GM12878 (cell line): ENCODE data around the gene UBE2E2. TPM values are rescaled to one million over a fixed set of nuclear protein-coding genes. Genes with fewer than 3 reads are reported as not detected.

Experiments used
- ATAC-seq: fragments of 200-7000 bp; cut with Tn5 transposase; 3 replicates; pipeline ENCODE4 v1.9.1; 2020; ENCODE audit warnings: mild to moderate bottlenecking, moderate library complexity
- BruUV-seq: library from RNA; stranded (reverse); fragments of 400-500 nt; replicated peaks from 2 replicates; lab custom pipeline; 2021; lab: Mats Ljungman, UMichigan
- CTCF ChIA-PET: fragments of 300-600 bp; sonication (Branson Sonifier 250); formaldehyde crosslinking; extraction: SDS; loops from one replicate; lab custom pipeline; 2021; ENCODE audit warnings: inconsistent platforms; lab: Yijun Ruan, JAX
- POLR2A ChIA-PET: fragments of 350-600 bp; formaldehyde crosslinking; extraction: SDS; loops from one replicate; lab custom pipeline; 2021; ENCODE audit warnings: inconsistent platforms; lab: Charles Lee
- RAD21 ChIA-PET: fragments of 300-600 bp; sonication (Branson Sonifier 250); formaldehyde crosslinking; loops from one replicate; lab custom pipeline; 2023; ENCODE audit warnings: antibody characterized with exemption; ENCODE audit not compliant: unreplicated experiment; lab: Charles Lee
- SMC1A ChIA-PET: fragments of 300-600 bp; sonication (Branson Sonifier 250); formaldehyde crosslinking; loops from one replicate; lab custom pipeline; 2023; ENCODE audit not compliant: unreplicated experiment, uncharacterized antibody; lab: Charles Lee
- DNase-seq: peaks from one replicate; pipeline ENCODE4 v3.0.0-alpha.2; 2011; ENCODE audit warnings: low read depth, low spot score
- FAIRE-seq: peaks from 3 replicates; lab custom pipeline; 2011; peaks lifted over from hg19 to GRCh38; lab: Jason Lieb, UNC
- H2AFZ ChIP-seq: 2 replicates; pipeline ENCODE4 v1.6.0; 2011; ENCODE audit warnings: low read depth, low read length, control low read depth; ENCODE audit not compliant: control insufficient read depth
- H3K27ac ChIP-seq: 2 replicates; pipeline ENCODE4 v1.5.1; 2011; ENCODE audit warnings: control low read depth; ENCODE audit not compliant: control insufficient read depth, insufficient read depth
- H3K27me3 ChIP-seq, 2 experiments: replicated peaks in 1 of 2; 2 replicates each; pipeline versions ENCODE4 v1.6.0 to v1.6.1; 2011; ENCODE audit warnings: low read length in 1 of 2; ENCODE audit not compliant: control insufficient read depth in 2 of 2, insufficient read depth in 2 of 2
- H3K36me3 ChIP-seq, 2 experiments: 2 replicates each; pipeline ENCODE4 v1.5.1; 2011; ENCODE audit warnings: low read length in 1 of 2; ENCODE audit not compliant: control insufficient read depth in 2 of 2, insufficient read depth in 2 of 2
- H3K4me1 ChIP-seq: 2 replicates; pipeline ENCODE4 v1.6.1; 2011; ENCODE audit warnings: mild to moderate bottlenecking, low read length, moderate library complexity, mixed read lengths; ENCODE audit not compliant: control insufficient read depth, insufficient read depth
- H3K4me2 ChIP-seq: 2 replicates; pipeline ENCODE4 v1.6.0; 2011; ENCODE audit warnings: control low read depth; ENCODE audit not compliant: control insufficient read depth, insufficient read depth
- H3K4me3 ChIP-seq: fragments of 200-600 bp; sonication (generic); 2 replicates; pipeline ENCODE4 v1.5.1; 2016
- H3K79me2 ChIP-seq: 2 replicates; pipeline ENCODE4 v1.6.0; 2011; ENCODE audit warnings: low read length; ENCODE audit not compliant: control insufficient read depth, insufficient read depth
- H3K9ac ChIP-seq: 2 replicates; pipeline ENCODE4 v1.8.0; 2011; ENCODE audit warnings: low read length, control low read depth, mixed read lengths; ENCODE audit not compliant: control insufficient read depth, insufficient read depth
- H3K9me3 ChIP-seq: replicated peaks from 3 replicates; pipeline ENCODE4 v1.5.1; 2011; ENCODE audit warnings: mild to moderate bottlenecking, low read length; ENCODE audit not compliant: control insufficient read depth, insufficient read depth
- H4K20me1 ChIP-seq: 2 replicates; pipeline ENCODE4 v1.6.0; 2011; ENCODE audit not compliant: control insufficient read depth, insufficient read depth
- CUX1 ChIP-seq: IDR thresholded peaks from 2 replicates; pipeline ENCODE4 v1.6.1; 2012; ENCODE audit warnings: improper control_type of control experiment, low read depth, low read length; ENCODE audit not compliant: insufficient replicate concordance
- KAT2A ChIP-seq: conservative IDR thresholded peaks from 2 replicates; pipeline ENCODE4 v1.6.1; 2011; ENCODE audit warnings: low read depth, low read length; ENCODE audit not compliant: control insufficient read depth
- REST ChIP-seq: IDR thresholded peaks from 2 replicates; pipeline ENCODE4 v1.6.1; 2012; ENCODE audit warnings: mild to moderate bottlenecking, low read depth, low read length
- SUPT20H ChIP-seq: IDR thresholded peaks from 2 replicates; pipeline ENCODE4 v1.6.1; 2011; ENCODE audit warnings: low read depth, mild to moderate bottlenecking, low read length, moderate library complexity, borderline replicate concordance; ENCODE audit not compliant: control insufficient read depth
- ZNF24 ChIP-seq: fragments of 450-650 bp; IDR thresholded peaks from 2 replicates; pipeline ENCODE4 v1.6.1; 2017; ENCODE audit warnings: antibody characterized with exemption, mild to moderate bottlenecking
- ZNF622 ChIP-seq: fragments of 450-650 bp; IDR thresholded peaks from 2 replicates; pipeline ENCODE4 v1.6.1; 2017; ENCODE audit warnings: mild to moderate bottlenecking, inconsistent platforms
- WGBS: methylation state at CpG from one replicate; pipeline ENCODE4 v1.1.6; 2016; ENCODE audit warnings: low lambda C conversion rate; ENCODE audit not compliant: insufficient replicate concordance, insufficient coverage; ENCODE audit errors: missing lambda C conversion rate; 5-methylcytosine and 5-hydroxymethylcytosine counted together
- in situ Hi-C: fragments of 300-500 bp; cut with MboI; formaldehyde crosslinking; loops from 9 replicates; pipeline ENCODE4 v1.14.3; 2018; ENCODE audit warnings: mixed read lengths
- intact Hi-C: fragments of 100-400 bp; cut with micrococcal nuclease; formaldehyde crosslinking; loops from one replicate; pipeline ENCODE4 v1.14.2; 2022; ENCODE audit not compliant: unreplicated experiment
- polyA plus RNA-seq, 11 experiments: library from polyadenylated mRNA; depleted of rRNA in 4 of 11; unstranded in 6 of 11; stranded (reverse) in 5 of 11; fragments of >200 nt; fragmentation: Nextera tagmentation in 4 of 11; fragmentation: Illumina TruSeq in 1 of 11; extraction: Ambion mirVana in 4 of 11; extraction: Trizol in 1 of 11; gene quantifications; 1 replicate in 1 of 11; 2 replicates in 10 of 11; pipeline versions ENCODE4 v1.2.1 to v1.2.3, GENCODE V29; 2011 to 2016; ENCODE audit warnings: inconsistent platforms in 2 of 11, missing spikeins in 2 of 11, low read depth in 1 of 11
- total RNA-seq, 4 experiments: library from RNA; depleted of rRNA in 3 of 4; stranded (reverse); fragments of >200 nt in 3 of 4; fragmentation: Illumina TruSeq in 1 of 4; extraction: Trizol in 1 of 4; gene quantifications; 2 replicates each; pipeline versions ENCODE4 v1.2.1 to v1.2.3, GENCODE V29; 2013 to 2021

The UBE2E2 gene
- total and polyA plus RNA-seq, 10 of the 15 experiments (the other 5 are each of a cell fraction or from before 2014, with no cell fraction given): 8.7 to 71.0 (median 36.4) TPM

- no peak for TF ChIP-seq CUX1
- TF ChIP-seq SUPT20H: no peak
- TF ChIP-seq KAT2A: no peak
- no peak for TF ChIP-seq ZNF24
Measured at GRCh38 chr3:23283625-23284024, 80.5 kb downstream of the UBE2E2 start (continued).

- H3K79me2 ChIP-seq: peaks cover 5% of the 10 kb centered on the region
- no peak overlapping the region for H3K4me3 ChIP-seq
- POLR2A ChIA-PET: interaction anchor here (0.6 to 1.1 kb wide), 3 partner anchors 34 to 356 kb away, joined by 3 to 5 read pairs (median 4); no protein-coding TSS in a partner anchor
- ATAC-seq (no peak), DNase-seq (no peak), FAIRE-seq (peak; percentile 78)
- H3K4me1 ChIP-seq: no peaks in the 10 kb centered on the region
- no peak overlapping the region for H2AFZ ChIP-seq
- in situ Hi-C loops (no loop called here), intact Hi-C loops (no loop called here)
- 100% methylated on average over 1 of the region's 1 CpG for whole genome bisulfite sequencing
- RAD21 ChIA-PET: no interaction called here
- peaks cover 3% of the 10 kb centered on the region; the same call in 2 of the 3 replicates for H3K9me3 ChIP-seq
- CTCF ChIA-PET: no interaction called here
- H3K9ac ChIP-seq: no peak overlapping the region
- no TSS peak for BruUV-seq
- H4K20me1 ChIP-seq: no peaks in the 10 kb centered on the region
- no peaks in the 10 kb centered on the region for H3K36me3 ChIP-seq
- H3K4me2 ChIP-seq: no peak overlapping the region
- no peaks in the 10 kb centered on the region for H3K27me3 ChIP-seq
- SMC1A ChIA-PET: no interaction called here
- H3K27ac ChIP-seq: no peak overlapping the region
- TF ChIP-seq ZNF622 (no peak), REST (peak; percentile 63)
- TF ChIP-seq, all 136 proteins: peak for 1
Measured at GRCh38 chr3:23288286-23288685, 85.2 kb downstream of the UBE2E2 start.
